Measurements from ENCODE around the gene KIF18B. TPM values are rescaled to one million over a fixed set of nuclear protein-coding genes. Genes with fewer than 3 reads are reported as not detected.

KIF18B gene
- total RNA-seq, 2 experiments from 2014 or later, result 104 to 113 TPM

- no peak for DNase-seq
- ChIA-PET POLR2A (interaction anchor here (0.8 to 0.9 kb wide), 2 partner anchors 9 to 62 kb away, joined by 3 to 5 read pairs; no protein-coding TSS in a partner anchor), CTCF (interaction anchor here (0.9 kb wide), 2 partner anchors 12 to 89 kb away, joined by 3 read pairs; no protein-coding TSS in a partner anchor)
- H3K9me3 Mint-ChIP-seq (ENCODE audit: insufficient read depth), result no peaks in the 10 kb centered on the region
- H3K4me1 Mint-ChIP-seq (ENCODE audit: low read depth), result no peaks in the 10 kb centered on the region
- ATAC-seq, result no peak
- H3K4me3 Mint-ChIP-seq, result no peak overlapping the region
- peaks cover 74% of the 10 kb centered on the region for H3K36me3 Mint-ChIP-seq (ENCODE audit: low read depth)
- no peak overlapping the region for H3K27ac Mint-ChIP-seq
- H3K27me3 Mint-ChIP-seq (ENCODE audit: low read depth), result no peaks in the 10 kb centered on the region
These were observed 15.3 kb downstream of the KIF18B start for GRCh38 chr17:44932096-44932786.

- Mint-ChIP-seq H3K27ac (no peak overlapping the region), H3K9me3 (ENCODE audit: insufficient read depth) (no peaks in the 10 kb centered on the region), H3K4me1 (ENCODE audit: low read depth) (no peaks in the 10 kb centered on the region), H3K4me3 (no peak overlapping the region), H3K27me3 (ENCODE audit: low read depth) (no peaks in the 10 kb centered on the region), H3K36me3 (ENCODE audit: low read depth) (peaks cover 77% of the 10 kb centered on the region)
- ATAC-seq (no peak), DNase-seq (no peak)
- ChIA-PET POLR2A (interaction anchor here (0.8 to 1.2 kb wide), 2 partner anchors 11 to 63 kb away, joined by 3 to 5 read pairs; no protein-coding TSS in a partner anchor), CTCF (interaction anchor here (1.1 to 1.6 kb wide), 2 partner anchors 11 to 156 kb away, joined by 3 to 5 read pairs; no protein-coding TSS in a partner anchor)
These were observed 16.2 kb downstream of the KIF18B start for GRCh38 chr17:44931376-44931775.

DNA sequence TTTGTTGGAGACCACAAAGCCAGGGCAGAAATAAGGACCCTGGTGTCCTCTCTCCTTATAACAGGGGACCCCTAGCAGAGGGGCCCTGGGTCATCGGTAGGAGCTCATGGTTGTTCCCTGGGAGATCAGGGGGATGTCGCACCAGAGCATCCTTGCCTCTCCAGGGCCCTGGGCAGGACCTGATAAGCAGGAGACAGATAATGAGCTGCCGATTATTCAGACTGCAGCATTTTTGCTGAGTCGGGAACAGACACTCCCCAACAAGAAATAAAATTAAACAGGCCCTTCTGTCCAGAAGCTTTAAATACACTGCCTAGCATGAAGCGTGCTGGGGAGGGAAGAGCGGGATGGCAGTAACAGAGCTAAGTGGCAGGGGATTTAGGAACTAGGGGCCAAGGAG is 16.9 kb downstream of the KIF18B start:
- ChIA-PET CTCF (interaction anchor here (1.1 to 1.7 kb wide), 3 partner anchors 11 to 155 kb away, joined by 3 to 5 read pairs (median 5); no protein-coding TSS in a partner anchor), POLR2A (interaction anchor here (1.2 kb wide), 1 partner anchor 10 kb away, joined by 3 read pairs; no protein-coding TSS in a partner anchor)
- H3K9me3 Mint-ChIP-seq (ENCODE audit: insufficient read depth), result no peaks in the 10 kb centered on the region
- H3K27me3 Mint-ChIP-seq (ENCODE audit: low read depth), result no peaks in the 10 kb centered on the region
- DNase-seq, result no peak
- ATAC-seq, result no peak
- H3K27ac Mint-ChIP-seq, result no peak overlapping the region
- H3K4me1 Mint-ChIP-seq (ENCODE audit: low read depth), result no peaks in the 10 kb centered on the region
- no peak overlapping the region for H3K4me3 Mint-ChIP-seq
- H3K36me3 Mint-ChIP-seq (ENCODE audit: low read depth), result peaks cover 78% of the 10 kb centered on the region

DNA sequence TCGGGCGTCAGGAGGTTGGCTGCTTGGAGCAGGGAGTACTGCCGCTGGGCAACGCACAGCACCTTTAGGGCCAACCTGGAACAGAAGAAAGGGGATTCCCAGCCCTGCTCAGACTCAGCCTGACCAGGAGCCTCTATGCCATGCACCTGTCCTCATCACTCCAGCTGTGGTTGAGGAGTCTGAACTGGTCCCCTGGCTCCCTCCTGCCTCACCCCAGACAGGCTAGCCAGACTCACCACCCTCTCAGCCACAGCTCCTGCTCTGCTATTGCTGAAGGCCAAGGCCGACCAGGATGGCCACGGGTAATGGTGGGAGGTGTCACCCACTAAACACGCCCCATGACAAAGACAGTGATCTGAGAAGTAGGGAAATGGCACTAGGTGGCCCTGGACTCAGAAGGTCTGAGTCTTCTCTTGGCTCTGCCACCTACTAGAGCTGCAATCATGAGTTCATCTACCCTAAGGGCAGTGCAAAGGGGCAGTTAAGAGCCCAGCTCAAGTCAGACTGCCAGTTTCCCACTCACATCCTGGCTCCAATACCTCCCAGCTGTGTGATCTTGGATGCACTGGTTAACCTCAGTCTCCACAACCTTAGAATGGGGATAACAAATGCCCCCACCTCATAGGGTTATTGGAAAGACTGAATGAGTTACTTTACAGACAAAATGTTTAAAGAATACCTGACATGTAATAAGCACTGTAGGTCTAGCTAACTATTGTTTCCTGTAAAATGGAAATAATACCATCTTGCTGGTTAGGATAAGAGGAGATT is 18.4 kb downstream of the KIF18B start:
- peaks cover 71% of the 10 kb centered on the region for H3K36me3 Mint-ChIP-seq (ENCODE audit: low read depth)
- no peaks in the 10 kb centered on the region for H3K9me3 Mint-ChIP-seq (ENCODE audit: insufficient read depth)
- H3K4me3 Mint-ChIP-seq, result no peak overlapping the region
- CTCF ChIA-PET, result interaction anchor here (1.7 kb wide), 1 partner anchor 91 kb away, joined by 5 read pairs; no protein-coding TSS in a partner anchor
- H3K4me1 Mint-ChIP-seq (ENCODE audit: low read depth), result no peaks in the 10 kb centered on the region
- DNase-seq (no peak), ATAC-seq (no peak)
- no peak overlapping the region for H3K27ac Mint-ChIP-seq
- H3K27me3 Mint-ChIP-seq (ENCODE audit: low read depth), result no peaks in the 10 kb centered on the region
- POLR2A ChIA-PET, result interaction anchor here (1.2 kb wide), 1 partner anchor 10 kb away, joined by 4 read pairs; no protein-coding TSS in a partner anchor

- H3K4me3 Mint-ChIP-seq, result no peak overlapping the region
- H3K9me3 Mint-ChIP-seq (ENCODE audit: insufficient read depth), result no peaks in the 10 kb centered on the region
- H3K4me1 Mint-ChIP-seq (ENCODE audit: low read depth), result no peaks in the 10 kb centered on the region
- peaks cover 62% of the 10 kb centered on the region for H3K36me3 Mint-ChIP-seq (ENCODE audit: low read depth)
- no peak for DNase-seq
- no peaks in the 10 kb centered on the region for H3K27me3 Mint-ChIP-seq (ENCODE audit: low read depth)
- ChIA-PET CTCF (no interaction called here), POLR2A (interaction anchor here (4.3 kb wide), 1 partner anchor 19 kb away, joined by 13 read pairs; the partner anchor contains the start of gene KIF18B)
- ATAC-seq, result no peak
- no peak overlapping the region for H3K27ac Mint-ChIP-seq
These were observed 19.4 kb downstream of the KIF18B start for GRCh38 chr17:44928136-44928535.

- no peaks in the 10 kb centered on the region for H3K9me3 Mint-ChIP-seq (ENCODE audit: insufficient read depth)
- H3K4me3 Mint-ChIP-seq, result no peak overlapping the region
- DNase-seq (no peak), ATAC-seq (no peak)
- ChIA-PET POLR2A (interaction anchor here (4.3 kb wide), 1 partner anchor 20 kb away, joined by 13 read pairs; the partner anchor contains the start of gene KIF18B), CTCF (interaction anchor here (1.3 kb wide), 1 partner anchor 94 kb away, joined by 3 read pairs; no protein-coding TSS in a partner anchor)
- no peaks in the 10 kb centered on the region for H3K27me3 Mint-ChIP-seq (ENCODE audit: low read depth)
- no peaks in the 10 kb centered on the region for H3K4me1 Mint-ChIP-seq (ENCODE audit: low read depth)
- no peak overlapping the region for H3K27ac Mint-ChIP-seq
- peaks cover 61% of the 10 kb centered on the region for H3K36me3 Mint-ChIP-seq (ENCODE audit: low read depth)
These were observed 19.9 kb downstream of the KIF18B start for GRCh38 chr17:44927696-44928095.

GRCh38 chr17:44926821-44927525 is 20.6 kb downstream of the KIF18B start:
- ATAC-seq, result no peak
- DNase-seq, result no peak
- CTCF ChIA-PET, result interaction anchor here (1.3 kb wide), 1 partner anchor 94 kb away, joined by 3 read pairs; no protein-coding TSS in a partner anchor
- Mint-ChIP-seq H3K36me3 (ENCODE audit: low read depth) (peaks cover 57% of the 10 kb centered on the region), H3K27me3 (ENCODE audit: low read depth) (no peaks in the 10 kb centered on the region), H3K9me3 (ENCODE audit: insufficient read depth) (no peaks in the 10 kb centered on the region), H3K27ac (peak overlapping the region; percentile 61), H3K4me1 (ENCODE audit: low read depth) (no peaks in the 10 kb centered on the region), H3K4me3 (no peak overlapping the region)
- POLR2A ChIA-PET, result interaction anchor here (0.6 to 4.3 kb wide), 3 partner anchors 10 to 171 kb away, joined by 3 to 13 read pairs (median 3); partner anchors contain the start of gene KIF18B

DNA sequence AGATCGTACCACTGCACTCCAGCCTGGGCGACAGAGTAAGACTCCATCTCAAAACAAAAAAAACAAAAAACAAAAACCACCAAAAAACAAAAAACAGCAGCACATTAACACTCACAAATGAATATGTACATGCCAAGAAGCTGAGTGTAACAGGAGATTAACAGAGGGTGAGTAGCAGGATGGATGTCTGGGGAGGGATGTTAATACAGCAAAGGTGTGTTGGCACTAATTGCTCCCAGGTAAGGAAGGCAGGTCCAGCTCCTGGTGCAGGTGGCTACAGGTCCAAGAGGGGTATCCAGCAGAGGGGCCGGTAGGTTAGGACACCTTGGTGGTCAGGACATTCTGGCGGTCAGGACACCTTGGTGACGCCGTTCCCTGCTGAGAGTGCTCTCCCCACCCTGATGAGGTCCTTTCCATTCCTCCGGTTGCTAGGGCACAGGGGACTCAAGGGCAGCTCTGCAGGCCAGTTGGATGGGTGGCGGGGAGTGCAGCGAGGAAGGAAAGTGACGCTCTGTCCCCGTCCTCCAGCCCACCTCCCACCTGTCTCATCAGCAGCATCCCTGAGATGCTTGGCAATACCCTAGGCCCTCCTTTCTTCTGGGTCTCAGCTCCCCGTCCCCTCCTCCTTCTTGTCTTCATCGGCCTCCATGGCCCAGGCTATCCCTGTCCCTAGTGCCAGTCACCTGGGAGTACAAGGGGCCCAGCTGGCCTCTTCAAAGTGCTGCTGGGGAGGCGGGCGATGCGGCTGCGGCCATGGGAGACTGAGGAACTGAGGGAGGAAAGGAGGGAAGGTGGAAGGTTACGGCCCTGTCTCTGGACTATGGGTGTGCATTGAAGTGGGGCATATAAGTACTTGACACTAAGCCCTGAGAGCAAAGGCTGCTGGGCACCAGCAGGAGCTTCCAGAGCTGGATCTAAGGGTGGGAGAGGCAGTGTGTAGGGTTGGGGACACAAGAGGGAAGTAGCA is 21.6 kb downstream of the KIF18B start:
- Mint-ChIP-seq H3K4me3 (no peak overlapping the region), H3K9me3 (ENCODE audit: insufficient read depth) (no peaks in the 10 kb centered on the region), H3K27me3 (ENCODE audit: low read depth) (peaks cover 5% of the 10 kb centered on the region), H3K36me3 (ENCODE audit: low read depth) (peaks cover 47% of the 10 kb centered on the region), H3K27ac (peak overlapping the region; percentile 61), H3K4me1 (ENCODE audit: low read depth) (no peaks in the 10 kb centered on the region)
- CTCF ChIA-PET, result interaction anchor here (0.6 to 1.1 kb wide), 2 partner anchors 27 to 210 kb away, joined by 3 read pairs; partner anchors contain the start of gene ACBD4
- POLR2A ChIA-PET, result interaction anchor here (0.6 to 4.3 kb wide), 4 partner anchors 11 to 172 kb away, joined by 3 to 13 read pairs (median 4); partner anchors contain the start of gene KIF18B
- ATAC-seq (no peak), DNase-seq (no peak)

GRCh38 chr17:44924107-44924544 is 23.4 kb downstream of the KIF18B start:
- POLR2A ChIA-PET, result interaction anchor here (4.3 kb wide), 1 partner anchor 23 kb away, joined by 13 read pairs; the partner anchor contains the start of gene KIF18B
- peaks cover 11% of the 10 kb centered on the region for H3K27me3 Mint-ChIP-seq (ENCODE audit: low read depth)
- no peak for ATAC-seq
- DNase-seq, result no peak
- CTCF ChIA-PET, result no interaction called here
- H3K9me3 Mint-ChIP-seq (ENCODE audit: insufficient read depth), result no peaks in the 10 kb centered on the region
- H3K4me1 Mint-ChIP-seq (ENCODE audit: low read depth), result peaks cover 6% of the 10 kb centered on the region
- H3K27ac Mint-ChIP-seq, result no peak overlapping the region
- H3K4me3 Mint-ChIP-seq, result no peak overlapping the region
- H3K36me3 Mint-ChIP-seq (ENCODE audit: low read depth), result peaks cover 33% of the 10 kb centered on the region

DNA sequence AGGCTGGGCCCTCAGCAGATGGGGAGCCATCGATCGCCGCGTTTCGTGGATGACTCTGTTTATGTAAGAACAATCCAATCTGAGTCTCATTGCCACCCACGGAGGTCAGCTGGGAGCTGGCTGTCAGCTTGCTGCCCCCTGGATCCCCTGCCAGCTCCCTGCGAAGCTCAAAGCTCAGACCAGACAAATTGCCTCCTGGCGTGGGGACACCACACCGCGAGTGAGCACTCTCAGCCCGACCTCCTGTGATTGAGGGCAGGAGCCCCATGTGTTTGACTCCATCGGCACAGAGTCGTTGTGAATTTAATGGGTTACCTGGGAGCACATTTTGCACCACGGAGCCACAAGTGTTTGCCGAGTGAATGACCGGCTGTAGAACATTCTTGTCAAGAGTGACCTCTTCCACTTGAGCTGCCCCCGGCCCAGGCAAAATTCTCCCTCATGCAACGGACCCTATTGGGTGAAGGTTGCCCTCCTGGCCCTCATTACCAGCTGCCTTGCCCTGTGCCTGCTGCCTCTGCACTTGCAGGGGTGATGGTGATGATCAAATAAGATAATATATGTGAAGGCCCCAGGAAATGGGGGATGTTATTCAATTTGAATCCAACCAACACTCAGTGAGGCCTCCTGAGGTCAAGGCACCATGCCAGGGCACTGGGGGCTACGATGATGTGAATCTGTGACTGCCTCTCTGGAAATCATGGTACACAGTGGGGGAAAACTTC is 24.7 kb downstream of the KIF18B start:
- H3K27me3 Mint-ChIP-seq (ENCODE audit: low read depth), result peaks cover 11% of the 10 kb centered on the region
- H3K27ac Mint-ChIP-seq, result no peak overlapping the region
- DNase-seq (no peak), ATAC-seq (no peak)
- H3K36me3 Mint-ChIP-seq (ENCODE audit: low read depth), result peaks cover 24% of the 10 kb centered on the region
- H3K4me3 Mint-ChIP-seq, result no peak overlapping the region
- POLR2A ChIA-PET, result interaction anchor here (0.7 to 1.2 kb wide), 2 partner anchors 10 to 25 kb away, joined by 3 read pairs; partner anchors contain the start of gene KIF18B
- H3K4me1 Mint-ChIP-seq (ENCODE audit: low read depth), result peaks cover 6% of the 10 kb centered on the region
- CTCF ChIA-PET, result interaction anchor here (4.2 kb wide), 1 partner anchor 98 kb away, joined by 78 read pairs; no protein-coding TSS in a partner anchor
- H3K9me3 Mint-ChIP-seq (ENCODE audit: insufficient read depth), result no peaks in the 10 kb centered on the region

All from activated CD8-positive, alpha-beta T cell treated with anti-CD3 and anti-CD28 coated beads, Interleukin-2, amount 10 ng/mL, durations not matched to agents 7 days and 5 days (primary cell).